Ascending aorta (tissue), 2 donors: ENCODE data around the gene SDF4. TPM values are rescaled to one million over a fixed set of nuclear protein-coding genes. Genes with fewer than 3 reads are reported as not detected.

ENCODE experiments used
- DNase-seq, 2 donors: peaks; one replicate each; pipeline ENCODE4 v3.0.0-alpha.2; 2019; ENCODE audit warnings: low spot score in 2 of 2
- H3K27ac ChIP-seq, 2 donors: fragments of 200-600 bp; sonication (generic); one replicate each; pipeline ENCODE4 v1.5.1; 2016 to 2017; ENCODE audit warnings: mild to moderate bottlenecking in 1 of 2
- H3K27me3 ChIP-seq: fragments of 200-600 bp; sonication (generic); one replicate; pipeline ENCODE4 v1.5.1; 2017
- H3K36me3 ChIP-seq, 2 donors: fragments of 200-600 bp; sonication (generic); one replicate each; pipeline ENCODE4 v1.5.1; 2016
- H3K4me1 ChIP-seq, 2 donors: fragments of 200-600 bp; sonication (generic); one replicate each; pipeline ENCODE4 v1.5.1; 2016 to 2017; ENCODE audit warnings: mild to moderate bottlenecking in 1 of 2
- H3K4me3 ChIP-seq, 2 donors: fragments of 200-600 bp; sonication (generic); one replicate each; pipeline ENCODE4 v1.5.1; 2016 to 2017; ENCODE audit warnings: mild to moderate bottlenecking in 1 of 2
- H3K9me3 ChIP-seq, 2 donors: fragments of 200-600 bp; sonication (generic); one replicate each; pipeline ENCODE4 v1.5.1; 2016
- intact Hi-C: fragments of 100-400 bp; cut with DNase I; formaldehyde crosslinking; loops from one replicate; pipeline ENCODE4 v1.15.1; 2023
- total RNA-seq: library from RNA; depleted of rRNA; stranded (reverse); fragments of >200 nt; gene quantifications from one replicate; pipeline ENCODE4 v1.1.0, GENCODE V29; 2016
- TF ChIP-seq, protein P1 (sequence below), 3 experiments: fragments of 200-600 bp in 2 of 3; fragments of 450-650 bp in 1 of 3; sonication (generic) in 2 of 3; IDR thresholded peaks; one replicate each; pipeline ENCODE4 v1.5.1; 2016 to 2019; ENCODE audit warnings: antibody characterized with exemption in 3 of 3, mild to moderate bottlenecking in 1 of 3, moderate library complexity in 1 of 3

The SDF4 gene
- total RNA-seq, 1 donor from 2014 or later: 223 TPM

DNA sequence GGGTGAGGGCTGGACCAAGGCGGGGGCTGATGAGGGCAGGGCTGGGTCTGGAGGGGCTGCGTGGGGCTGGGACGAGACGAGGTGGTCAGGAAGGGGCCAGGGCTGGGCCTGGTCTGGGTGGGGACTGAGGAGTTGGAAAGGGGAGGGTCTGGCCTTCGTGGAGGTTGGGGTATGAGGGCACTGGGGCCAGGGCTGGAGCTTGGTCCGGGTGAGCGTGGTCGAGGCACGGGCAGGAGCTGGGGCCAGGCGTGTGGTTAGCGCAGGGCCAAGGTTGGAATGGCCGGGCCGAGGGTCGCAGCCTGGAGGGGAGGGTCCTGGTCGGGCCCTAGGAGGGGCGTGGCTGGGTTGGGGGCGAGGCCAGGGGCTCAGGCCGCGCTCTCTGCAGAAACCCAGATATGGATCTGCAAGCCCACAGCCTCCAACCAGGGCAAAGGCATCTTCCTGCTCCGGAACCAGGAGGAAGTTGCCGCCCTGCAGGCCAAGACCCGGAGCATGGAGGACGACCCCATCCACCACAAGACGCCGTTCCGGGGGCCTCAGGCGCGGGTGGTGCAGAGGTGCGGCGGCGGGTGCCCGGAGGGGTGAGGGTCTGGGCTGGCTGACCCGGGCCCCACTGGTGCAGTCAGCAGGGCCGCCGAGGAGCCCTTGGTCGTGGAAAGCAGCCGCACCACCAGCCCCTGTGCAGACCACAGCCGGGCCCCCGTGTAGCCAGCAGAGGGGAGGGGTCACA, 49.1 kb downstream of the SDF4 start:
- TF ChIP-seq, protein P1, sequence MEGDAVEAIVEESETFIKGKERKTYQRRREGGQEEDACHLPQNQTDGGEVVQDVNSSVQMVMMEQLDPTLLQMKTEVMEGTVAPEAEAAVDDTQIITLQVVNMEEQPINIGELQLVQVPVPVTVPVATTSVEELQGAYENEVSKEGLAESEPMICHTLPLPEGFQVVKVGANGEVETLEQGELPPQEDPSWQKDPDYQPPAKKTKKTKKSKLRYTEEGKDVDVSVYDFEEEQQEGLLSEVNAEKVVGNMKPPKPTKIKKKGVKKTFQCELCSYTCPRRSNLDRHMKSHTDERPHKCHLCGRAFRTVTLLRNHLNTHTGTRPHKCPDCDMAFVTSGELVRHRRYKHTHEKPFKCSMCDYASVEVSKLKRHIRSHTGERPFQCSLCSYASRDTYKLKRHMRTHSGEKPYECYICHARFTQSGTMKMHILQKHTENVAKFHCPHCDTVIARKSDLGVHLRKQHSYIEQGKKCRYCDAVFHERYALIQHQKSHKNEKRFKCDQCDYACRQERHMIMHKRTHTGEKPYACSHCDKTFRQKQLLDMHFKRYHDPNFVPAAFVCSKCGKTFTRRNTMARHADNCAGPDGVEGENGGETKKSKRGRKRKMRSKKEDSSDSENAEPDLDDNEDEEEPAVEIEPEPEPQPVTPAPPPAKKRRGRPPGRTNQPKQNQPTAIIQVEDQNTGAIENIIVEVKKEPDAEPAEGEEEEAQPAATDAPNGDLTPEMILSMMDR (IDR thresholded peaks at IDR 0.05): no peak
- Histone ChIP-seq H3K4me1 (no peaks in the 10 kb centered on the region), H3K9me3 (no peaks in the 10 kb centered on the region), H3K27me3 (no peaks in the 10 kb centered on the region), H3K36me3 (no peaks in the 10 kb centered on the region), H3K4me3 (no peak overlapping the region), H3K27ac (no peak overlapping the region)
- intact Hi-C loops: no loop called here
- no peak for DNase-seq

DNA sequence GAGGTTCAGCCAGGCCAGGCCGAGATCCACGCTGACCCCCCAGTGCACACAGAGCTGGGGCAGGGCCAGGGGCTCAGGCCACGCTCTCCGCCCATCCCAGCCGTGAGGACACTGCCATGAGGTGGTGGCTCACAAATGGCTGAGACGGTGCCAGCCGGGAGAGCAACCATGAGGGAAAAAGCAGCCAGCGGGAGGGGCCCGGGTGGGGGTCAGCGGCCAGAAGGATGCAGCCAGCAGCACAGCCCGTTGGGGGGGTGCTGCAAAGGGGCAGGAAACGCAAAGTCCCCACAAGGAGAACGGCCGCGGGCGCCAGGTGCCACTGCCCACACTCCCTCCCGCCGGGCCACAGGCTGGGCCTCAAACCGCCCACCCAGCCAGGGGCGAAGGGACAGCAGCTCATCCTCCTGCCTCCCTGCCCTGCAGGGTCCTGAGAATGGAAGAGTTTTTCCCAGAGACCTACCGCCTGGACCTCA, 49.8 kb downstream of the SDF4 start:
- H3K27ac ChIP-seq: no peak overlapping the region
- TF ChIP-seq, protein P1 (IDR thresholded peaks at IDR 0.05): no peak
- no peak overlapping the region for H3K4me3 ChIP-seq
- H3K9me3 ChIP-seq: no peaks in the 10 kb centered on the region
- no peak for DNase-seq
- H3K27me3 ChIP-seq: no peaks in the 10 kb centered on the region
- no peaks in the 10 kb centered on the region for H3K4me1 ChIP-seq
- no peaks in the 10 kb centered on the region for H3K36me3 ChIP-seq
- intact Hi-C loops: no loop called here

DNA sequence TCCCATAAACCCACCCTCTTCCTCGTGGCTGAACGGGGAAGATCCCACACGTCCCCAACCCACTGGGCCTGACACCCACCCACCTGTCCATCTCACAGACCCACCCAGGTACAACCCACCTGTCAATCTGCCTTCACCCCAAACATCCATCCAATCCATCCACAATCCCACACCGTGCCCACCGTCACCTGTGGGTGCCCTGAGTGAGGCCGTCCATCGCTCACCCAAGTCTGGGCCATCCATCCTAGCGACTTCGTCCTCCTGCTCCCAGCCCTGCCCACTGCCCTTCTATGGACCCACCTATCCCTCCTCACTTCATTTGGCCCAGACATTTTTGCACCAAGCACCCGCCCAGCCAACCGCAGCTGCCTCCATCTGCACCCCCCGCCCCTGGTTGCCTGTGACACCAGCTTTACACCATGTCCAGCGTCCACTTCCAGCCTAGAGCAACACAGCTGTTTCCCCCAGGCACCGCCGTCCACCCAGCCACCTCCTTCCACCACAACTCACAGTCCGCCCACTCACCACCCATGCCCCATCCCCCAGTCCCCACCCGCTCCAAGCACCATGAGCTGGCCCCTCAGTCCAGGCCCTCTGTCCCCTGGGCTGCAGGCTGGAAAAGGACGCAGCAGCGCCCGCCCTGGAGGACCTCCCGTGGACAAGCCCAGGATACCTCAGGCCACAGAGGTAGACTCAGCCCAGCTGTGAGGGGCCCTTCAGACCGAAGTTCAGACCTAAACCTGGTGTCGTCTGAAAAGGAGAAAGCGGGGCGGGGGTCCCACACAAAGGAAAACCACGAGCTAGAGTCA, 50.5 kb downstream of the SDF4 start:
- no peaks in the 10 kb centered on the region for H3K4me1 ChIP-seq
- no peak overlapping the region for H3K4me3 ChIP-seq
- intact Hi-C loops: no loop called here
- H3K36me3 ChIP-seq: no peaks in the 10 kb centered on the region
- TF ChIP-seq, protein P1 (IDR thresholded peaks at IDR 0.05): no peak
- no peaks in the 10 kb centered on the region for H3K27me3 ChIP-seq
- H3K27ac ChIP-seq: no peak overlapping the region
- no peak for DNase-seq
- H3K9me3 ChIP-seq: no peaks in the 10 kb centered on the region

DNA sequence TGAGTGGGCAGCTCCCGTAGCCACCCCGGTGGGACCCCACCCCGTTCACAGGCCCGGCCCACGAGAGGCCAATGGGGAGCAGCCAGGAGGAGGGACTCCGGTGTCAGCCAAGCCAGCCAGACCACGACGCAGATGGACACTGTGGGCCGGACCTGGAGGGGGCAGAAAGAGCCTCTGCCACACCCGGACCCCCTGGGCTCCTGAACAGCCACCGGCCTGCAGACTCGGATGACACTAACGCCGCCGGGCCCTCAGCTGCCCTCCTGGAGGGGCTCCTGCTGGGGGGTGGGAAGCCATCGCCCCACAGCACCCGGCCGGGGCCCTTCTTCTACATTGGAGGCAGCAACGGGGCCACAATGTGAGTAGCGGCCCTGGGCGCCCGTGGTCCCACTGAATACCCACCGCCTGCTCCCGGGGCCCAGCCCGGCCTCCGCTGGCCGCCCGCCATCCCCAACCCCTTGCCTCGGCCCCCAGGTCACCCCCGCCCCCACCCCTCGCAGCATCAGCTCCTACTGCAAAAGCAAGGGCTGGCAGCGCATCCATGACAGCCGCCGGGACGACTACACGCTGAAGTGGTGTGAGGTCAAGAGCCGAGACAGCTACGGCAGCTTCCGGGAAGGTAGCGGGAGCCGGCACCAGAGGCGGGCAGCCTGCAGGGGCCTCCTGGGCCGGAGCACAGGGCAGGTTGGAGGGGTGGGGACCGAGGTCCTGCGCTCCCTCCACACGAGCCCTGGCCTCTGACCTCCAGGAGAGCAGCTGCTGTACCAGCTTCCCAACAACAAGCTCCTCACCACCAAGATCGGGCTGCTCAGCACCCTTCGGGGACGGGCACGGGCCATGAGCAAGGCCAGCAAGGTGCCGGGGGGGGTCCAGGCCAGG, 51.6 kb downstream of the SDF4 start:
- Histone ChIP-seq H3K27me3 (no peaks in the 10 kb centered on the region), H3K36me3 (no peaks in the 10 kb centered on the region), H3K4me1 (no peaks in the 10 kb centered on the region), H3K4me3 (no peak overlapping the region), H3K9me3 (no peaks in the 10 kb centered on the region), H3K27ac (no peak overlapping the region)
- intact Hi-C loops: no loop called here
- TF ChIP-seq, protein P1 (IDR thresholded peaks at IDR 0.05): no peak
- no peak for DNase-seq

DNA sequence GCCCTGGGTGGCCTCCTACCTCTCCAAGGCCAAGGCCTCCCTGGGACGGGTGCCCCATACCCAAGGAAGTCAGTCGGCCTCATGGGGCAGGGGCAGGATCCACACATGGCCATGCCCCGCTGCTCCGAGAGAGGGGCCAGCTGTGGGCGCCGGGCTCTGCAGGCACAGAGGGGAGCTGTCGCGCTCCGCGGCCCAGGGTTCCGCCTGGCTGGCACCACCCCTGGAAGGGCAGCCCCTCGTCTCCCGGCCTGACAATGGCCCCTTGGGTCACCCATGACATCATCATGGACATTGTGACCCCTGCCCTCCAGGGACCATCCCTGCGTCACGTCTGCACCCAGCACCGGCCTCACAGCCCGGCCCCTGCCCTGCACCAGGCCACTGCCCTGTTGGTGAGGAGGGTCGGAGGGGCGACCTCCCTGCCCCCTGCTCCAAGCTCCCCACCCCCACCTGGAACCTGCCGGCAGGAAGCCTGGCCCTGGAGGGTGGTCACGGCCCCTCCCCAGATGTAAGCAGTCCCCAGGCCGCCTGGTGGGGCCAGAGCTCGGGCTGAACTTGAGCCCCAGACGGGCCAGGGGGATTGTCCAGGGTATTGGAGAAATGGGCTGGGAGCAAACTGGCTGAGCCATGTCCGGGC, 52.3 kb downstream of the SDF4 start:
- no peaks in the 10 kb centered on the region for H3K9me3 ChIP-seq
- DNase-seq: no peak
- H3K4me3 ChIP-seq: no peak overlapping the region
- no peaks in the 10 kb centered on the region for H3K4me1 ChIP-seq
- no peak overlapping the region for H3K27ac ChIP-seq
- H3K27me3 ChIP-seq: no peaks in the 10 kb centered on the region
- H3K36me3 ChIP-seq: no peaks in the 10 kb centered on the region
- intact Hi-C loops: no loop called here
- TF ChIP-seq, protein P1 (IDR thresholded peaks at IDR 0.05): no peak
